Activated CD8-positive, alpha-beta T cell treated with anti-CD3 and anti-CD28 coated beads for 36 hours (primary cell): ENCODE measurements around the gene MMD. TPM values are rescaled to one million over a fixed set of nuclear protein-coding genes. Genes with fewer than 3 reads are reported as not detected.

Experiments used
- ATAC-seq: fragments of 200-7000 bp; cut with Tn5 transposase; one replicate; pipeline ENCODE4 v1.10.0; 2021; ENCODE audit warnings: mild to moderate bottlenecking, moderate library complexity
- CTCF ChIA-PET: fragments of 350-600 bp; sonication (Branson Sonifier 250); formaldehyde crosslinking; loops from one replicate; lab custom pipeline; 2021; ENCODE audit warnings: antibody characterized with exemption; lab: Charles Lee
- POLR2A ChIA-PET: fragments of 350-600 bp; sonication (Branson Sonifier 250); formaldehyde crosslinking; loops from one replicate; lab custom pipeline; 2021; ENCODE audit warnings: antibody characterized with exemption; lab: Charles Lee
- DNase-seq: peaks from one replicate; pipeline ENCODE4 v3.0.0-alpha.2; 2020
- H3K27ac Mint-ChIP-seq: one replicate; pipeline ENCODE4 v1.8.0; 2021; ENCODE audit warnings: mild to moderate bottlenecking, mixed read lengths
- H3K27me3 Mint-ChIP-seq: one replicate; pipeline ENCODE4 v1.8.0; 2021; ENCODE audit warnings: mixed read lengths
- H3K36me3 Mint-ChIP-seq: one replicate; pipeline ENCODE4 v1.8.0; 2021; ENCODE audit warnings: low read depth, mixed read lengths
- H3K4me1 Mint-ChIP-seq: one replicate; pipeline ENCODE4 v1.8.0; 2021; ENCODE audit warnings: low read depth, mixed read lengths
- H3K4me3 Mint-ChIP-seq: one replicate; pipeline ENCODE4 v1.8.0; 2021; ENCODE audit warnings: mild to moderate bottlenecking, moderate library complexity, mixed read lengths
- H3K9me3 Mint-ChIP-seq: one replicate; pipeline ENCODE4 v1.8.0; 2021; ENCODE audit warnings: mixed read lengths
- intact Hi-C: fragments of 100-400 bp; cut with micrococcal nuclease; formaldehyde crosslinking; loops from one replicate; pipeline ENCODE4 v1.10.0; 2022
- total RNA-seq, 2 experiments: library from RNA; stranded (reverse); gene quantifications; one replicate each; pipeline ENCODE4 v1.2.3, GENCODE V29; 2021
- TF ChIP-seq, protein P1 (sequence below): fragments of 200-600 bp; IDR thresholded peaks from one replicate; pipeline ENCODE4 v1.8.0; 2022; ENCODE audit warnings: antibody characterized with exemption, mild to moderate bottlenecking

Gene MMD
- total RNA-seq, 2 experiments from 2014 or later, result 27.0 to 39.3 TPM

DNA sequence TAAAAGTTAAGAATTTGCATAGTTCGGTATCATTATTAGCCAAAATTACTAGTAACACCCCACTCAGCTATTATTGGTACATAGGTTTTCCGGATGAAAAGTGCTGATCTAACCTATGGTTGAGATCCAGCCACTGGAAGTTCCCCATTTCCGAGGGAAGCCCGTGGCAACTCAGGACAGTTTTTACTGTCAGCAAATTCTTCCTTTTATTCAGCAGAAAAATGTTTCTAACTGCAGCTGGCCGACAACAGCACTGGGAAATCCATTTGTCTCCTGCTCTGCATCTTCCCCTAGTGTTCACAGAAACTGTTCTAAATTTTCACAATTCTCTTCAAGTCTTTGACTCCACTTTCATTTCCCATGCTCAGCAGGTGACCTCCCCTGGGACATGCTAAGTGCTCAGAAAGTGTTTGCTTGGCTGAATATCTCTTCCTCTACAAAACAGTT lies 15.5 kb upstream of the MMD start:
- DNase-seq (no peak), ATAC-seq (no peak)
- ChIA-PET POLR2A (interaction anchor here (1.1 kb wide), 1 partner anchor 16 kb away, joined by 3 read pairs; the partner anchor contains the start of gene MMD), CTCF (interaction anchor here (1.2 kb wide), 1 partner anchor 77 kb away, joined by 3 read pairs; no protein-coding TSS in a partner anchor)
- TF ChIP-seq, protein P1, sequence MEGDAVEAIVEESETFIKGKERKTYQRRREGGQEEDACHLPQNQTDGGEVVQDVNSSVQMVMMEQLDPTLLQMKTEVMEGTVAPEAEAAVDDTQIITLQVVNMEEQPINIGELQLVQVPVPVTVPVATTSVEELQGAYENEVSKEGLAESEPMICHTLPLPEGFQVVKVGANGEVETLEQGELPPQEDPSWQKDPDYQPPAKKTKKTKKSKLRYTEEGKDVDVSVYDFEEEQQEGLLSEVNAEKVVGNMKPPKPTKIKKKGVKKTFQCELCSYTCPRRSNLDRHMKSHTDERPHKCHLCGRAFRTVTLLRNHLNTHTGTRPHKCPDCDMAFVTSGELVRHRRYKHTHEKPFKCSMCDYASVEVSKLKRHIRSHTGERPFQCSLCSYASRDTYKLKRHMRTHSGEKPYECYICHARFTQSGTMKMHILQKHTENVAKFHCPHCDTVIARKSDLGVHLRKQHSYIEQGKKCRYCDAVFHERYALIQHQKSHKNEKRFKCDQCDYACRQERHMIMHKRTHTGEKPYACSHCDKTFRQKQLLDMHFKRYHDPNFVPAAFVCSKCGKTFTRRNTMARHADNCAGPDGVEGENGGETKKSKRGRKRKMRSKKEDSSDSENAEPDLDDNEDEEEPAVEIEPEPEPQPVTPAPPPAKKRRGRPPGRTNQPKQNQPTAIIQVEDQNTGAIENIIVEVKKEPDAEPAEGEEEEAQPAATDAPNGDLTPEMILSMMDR, result no peak
- Mint-ChIP-seq H3K9me3 (no peaks in the 10 kb centered on the region), H3K4me3 (no peak overlapping the region), H3K27me3 (peaks cover 7% of the 10 kb centered on the region), H3K36me3 (no peaks in the 10 kb centered on the region), H3K27ac (no peak overlapping the region), H3K4me1 (peaks cover 23% of the 10 kb centered on the region)
- intact Hi-C loops, result no loop called here

DNA sequence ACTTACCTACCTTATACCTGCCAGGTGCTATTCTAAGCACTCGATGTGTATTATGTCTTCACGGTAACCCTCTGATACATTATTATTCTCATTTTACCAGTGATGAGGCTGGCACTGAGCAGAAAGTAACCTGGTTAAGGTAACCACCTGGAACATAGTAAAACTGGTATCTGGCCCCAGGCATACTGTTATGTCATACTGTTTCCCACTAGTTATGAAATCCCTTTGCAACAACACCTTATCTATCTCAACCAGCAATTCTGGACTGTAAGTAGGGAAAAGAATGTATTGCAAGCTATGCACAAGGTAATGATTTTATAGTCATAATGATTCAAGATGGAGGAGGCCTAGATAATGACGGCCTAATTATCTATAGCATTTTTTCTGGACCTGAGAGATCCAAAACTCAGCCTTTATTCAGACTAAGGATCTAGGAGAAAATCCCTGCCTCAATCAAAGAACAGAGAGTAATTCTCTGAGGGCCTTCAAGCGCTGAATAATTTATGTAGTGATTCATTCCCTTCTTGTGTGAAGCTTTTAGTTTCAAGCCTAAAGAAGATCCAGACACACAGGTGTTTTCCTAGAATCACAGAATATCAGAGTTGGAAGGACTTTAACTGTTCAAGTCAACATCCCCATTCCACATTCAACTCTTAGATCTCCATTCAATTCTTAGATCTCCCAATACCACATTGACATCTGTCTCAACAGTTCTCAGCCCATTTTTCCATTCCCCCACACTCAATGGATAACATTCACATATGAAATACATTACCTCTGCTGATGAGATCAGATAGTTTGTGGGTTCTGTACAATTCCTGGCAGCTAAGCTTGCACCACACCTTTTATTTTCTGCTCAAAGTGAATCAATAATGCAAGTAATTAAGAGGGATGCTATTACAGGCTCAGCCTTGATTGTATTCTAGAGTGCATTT lies 14.9 kb upstream of the MMD start:
- Mint-ChIP-seq H3K36me3 (no peaks in the 10 kb centered on the region), H3K9me3 (no peaks in the 10 kb centered on the region), H3K27me3 (peaks cover 7% of the 10 kb centered on the region), H3K27ac (no peak overlapping the region), H3K4me3 (no peak overlapping the region), H3K4me1 (peaks cover 26% of the 10 kb centered on the region)
- ChIA-PET CTCF (interaction anchor here (1.2 kb wide), 1 partner anchor 78 kb away, joined by 3 read pairs; no protein-coding TSS in a partner anchor), POLR2A (interaction anchor here (1.1 kb wide), 1 partner anchor 15 kb away, joined by 3 read pairs; the partner anchor contains the start of gene MMD)
- DNase-seq, result no peak
- TF ChIP-seq, protein P1, result no peak
- ATAC-seq, result no peak
- intact Hi-C loops, result no loop called here

DNA sequence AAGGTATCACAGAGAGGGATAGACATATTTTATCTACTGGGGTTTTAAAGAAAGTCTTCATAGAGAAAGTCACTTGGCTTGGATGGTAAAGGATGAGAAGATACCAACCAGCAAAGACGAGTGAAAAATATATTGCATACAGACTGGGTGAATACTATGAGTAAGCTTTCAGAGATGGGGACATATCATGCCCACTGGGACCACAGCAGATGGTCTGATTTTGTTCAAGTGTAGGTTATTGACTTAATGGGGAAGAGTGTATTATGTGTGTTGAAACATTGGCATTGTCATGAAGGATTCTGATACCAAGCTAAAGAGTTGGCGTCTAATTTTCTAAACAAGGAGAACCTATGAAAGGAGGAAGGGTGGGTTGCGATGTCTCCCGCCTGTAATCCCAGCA lies 13.8 kb upstream of the MMD start:
- H3K27ac Mint-ChIP-seq, result no peak overlapping the region
- peaks cover 7% of the 10 kb centered on the region for H3K27me3 Mint-ChIP-seq
- TF ChIP-seq, protein P1, result no peak
- H3K36me3 Mint-ChIP-seq, result no peaks in the 10 kb centered on the region
- ChIA-PET CTCF (no interaction called here), POLR2A (no interaction called here)
- intact Hi-C loops, result no loop called here
- ATAC-seq (no peak), DNase-seq (no peak)
- no peaks in the 10 kb centered on the region for H3K9me3 Mint-ChIP-seq
- H3K4me3 Mint-ChIP-seq, result no peak overlapping the region
- H3K4me1 Mint-ChIP-seq, result peaks cover 26% of the 10 kb centered on the region

DNA sequence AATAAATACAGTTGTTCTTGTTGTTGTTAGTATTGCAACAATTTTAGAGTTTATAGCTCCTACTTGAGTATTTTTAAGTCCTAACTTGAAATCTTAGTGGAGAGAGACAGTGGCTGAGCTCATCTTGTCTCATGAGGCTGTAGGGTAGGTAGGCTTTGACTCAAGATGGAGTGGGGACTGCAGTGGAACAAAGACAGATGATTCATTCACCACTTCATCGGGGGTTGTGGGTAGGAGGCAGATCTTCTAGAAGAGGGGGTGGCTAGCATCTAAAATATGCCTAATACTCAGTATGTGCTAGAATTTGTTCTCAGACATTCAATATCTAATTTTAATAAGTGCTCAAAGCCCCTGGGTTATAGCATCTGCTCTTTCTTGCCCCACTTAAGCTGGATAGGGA lies 13.1 kb upstream of the MMD start:
- ATAC-seq (peak; percentile 88), DNase-seq (peak; percentile 52)
- Mint-ChIP-seq H3K4me3 (no peak overlapping the region), H3K36me3 (no peaks in the 10 kb centered on the region), H3K4me1 (peaks cover 26% of the 10 kb centered on the region), H3K9me3 (no peaks in the 10 kb centered on the region), H3K27me3 (peaks cover 7% of the 10 kb centered on the region), H3K27ac (no peak overlapping the region)
- TF ChIP-seq, protein P1, result no peak
- CTCF ChIA-PET, result interaction anchor here (0.7 kb wide), 1 partner anchor 79 kb away, joined by 4 read pairs; no protein-coding TSS in a partner anchor
- POLR2A ChIA-PET, result no interaction called here
- intact Hi-C loops, result no loop called here
